BLaER1 (cell line): ENCODE measurements around the gene ATG2A.
A peak's percentile ranks its signal among the peaks of the same experiment; 100 is the strongest.

Experiments
- H3K27ac ChIP-seq: shearing (Covaris generic); formaldehyde crosslinking; 2 replicates; pipeline ENCODE4 v1.8.1; 2022
- H3K27me3 ChIP-seq: shearing (Covaris generic); formaldehyde crosslinking; 2 replicates; pipeline ENCODE4 v1.8.1; 2022
- H3K36me3 ChIP-seq: shearing (Covaris generic); formaldehyde crosslinking; 2 replicates; pipeline ENCODE4 v1.8.1; 2022
- H3K4me1 ChIP-seq: shearing (Covaris generic); formaldehyde crosslinking; 2 replicates; pipeline ENCODE4 v1.8.1; 2022
- H3K4me2 ChIP-seq: shearing (Covaris generic); formaldehyde crosslinking; 2 replicates; pipeline ENCODE4 v1.8.1; 2022
- H3K4me3 ChIP-seq: shearing (Covaris generic); formaldehyde crosslinking; 2 replicates; pipeline ENCODE4 v1.8.1; 2022
- H3K9ac ChIP-seq: shearing (Covaris generic); formaldehyde crosslinking; 2 replicates; pipeline ENCODE4 v1.8.1; 2022
- H3K9me3 ChIP-seq: shearing (Covaris generic); formaldehyde crosslinking; 2 replicates; pipeline ENCODE4 v1.8.1; 2022
- H4K20me1 ChIP-seq: shearing (Covaris generic); formaldehyde crosslinking; 2 replicates; pipeline ENCODE4 v1.8.1; 2022
- Cebpa-rat ChIP-seq: shearing (Covaris generic); IDR thresholded peaks from 2 replicates; pipeline ENCODE4 v1.8.1; 2022

The ATG2A gene

GRCh38 chr11:64896448-64897022 lies 20.5 kb downstream of the ATG2A start:
- Histone ChIP-seq H3K9ac (0 out of 2 replicates have a peak overlapping the region, but pooled peaks have one; percentile 4), H3K36me3 (peaks cover 70% of the 10 kb centered on the region), H3K27ac (peak overlapping the region; percentile 22; the same call in 1 of the 2 replicates), H3K9me3 (no peaks in the 10 kb centered on the region), H3K4me3 (no peak overlapping the region), H4K20me1 (no peaks in the 10 kb centered on the region), H3K4me2 (peak overlapping the region; percentile 36; the same call in 1 of the 2 replicates), H3K4me1 (peaks cover 53% of the 10 kb centered on the region), H3K27me3 (no peaks in the 10 kb centered on the region)
- TF ChIP-seq Cebpa-rat: no peak

- no peak overlapping the region for H3K4me2 ChIP-seq
- peaks cover 69% of the 10 kb centered on the region for H3K4me1 ChIP-seq
- no peak overlapping the region for H3K27ac ChIP-seq
- peaks cover 54% of the 10 kb centered on the region for H3K36me3 ChIP-seq
- H4K20me1 ChIP-seq: no peaks in the 10 kb centered on the region
- H3K27me3 ChIP-seq: no peaks in the 10 kb centered on the region
- no peak overlapping the region for H3K4me3 ChIP-seq
- TF ChIP-seq Cebpa-rat: no peak
- no peaks in the 10 kb centered on the region for H3K9me3 ChIP-seq
- H3K9ac ChIP-seq: no peak overlapping the region
Measured at GRCh38 chr11:64894812-64895452, 22.1 kb downstream of the ATG2A start.

- Histone ChIP-seq H3K9me3 (no peaks in the 10 kb centered on the region), H4K20me1 (no peaks in the 10 kb centered on the region), H3K4me1 (peaks cover 75% of the 10 kb centered on the region), H3K27me3 (no peaks in the 10 kb centered on the region), H3K4me3 (no peak overlapping the region; the same call in 1 of the 2 replicates), H3K4me2 (peak overlapping the region; percentile 92), H3K36me3 (peaks cover 49% of the 10 kb centered on the region), H3K27ac (peak overlapping the region; percentile 88), H3K9ac (peak overlapping the region; percentile 77)
- no peak for TF ChIP-seq Cebpa-rat
Measured at GRCh38 chr11:64894070-64894811, 22.8 kb downstream of the ATG2A start.

GRCh38 chr11:64893194-64894069 lies 23.6 kb downstream of the ATG2A start:
- Histone ChIP-seq H3K4me2 (peak overlapping the region; percentile 92), H3K9me3 (no peaks in the 10 kb centered on the region), H3K4me3 (peak overlapping the region; percentile 20; the same call in 1 of the 2 replicates), H3K27ac (peak overlapping the region; percentile 88), H3K9ac (peak overlapping the region; percentile 77), H4K20me1 (no peaks in the 10 kb centered on the region), H3K36me3 (peaks cover 41% of the 10 kb centered on the region), H3K27me3 (no peaks in the 10 kb centered on the region), H3K4me1 (peaks cover 84% of the 10 kb centered on the region)
- no peak for TF ChIP-seq Cebpa-rat

GRCh38 chr11:64892838-64893193 lies 24.2 kb downstream of the ATG2A start:
- H3K4me2 ChIP-seq: peak overlapping the region; percentile 92
- no peaks in the 10 kb centered on the region for H3K9me3 ChIP-seq
- H3K36me3 ChIP-seq: peaks cover 34% of the 10 kb centered on the region
- no peaks in the 10 kb centered on the region for H4K20me1 ChIP-seq
- H3K4me1 ChIP-seq: peaks cover 89% of the 10 kb centered on the region
- peak overlapping the region; percentile 20 for H3K4me3 ChIP-seq
- TF ChIP-seq Cebpa-rat: no peak
- H3K27me3 ChIP-seq: no peaks in the 10 kb centered on the region
- peak overlapping the region; percentile 88 for H3K27ac ChIP-seq
- H3K9ac ChIP-seq: peak overlapping the region; percentile 77

- Histone ChIP-seq H3K4me2 (peak overlapping the region; percentile 92), H3K4me1 (peaks cover 89% of the 10 kb centered on the region), H3K27ac (peak overlapping the region; percentile 88)
Measured at GRCh38 chr11:64892411-64892831, 24.6 kb downstream of the ATG2A start.

GRCh38 chr11:64891880-64892279 lies 25.1 kb downstream of the ATG2A start:
- no peak for TF ChIP-seq Cebpa-rat
- Histone ChIP-seq H3K9ac (peak overlapping the region; percentile 77), H3K9me3 (no peaks in the 10 kb centered on the region), H3K4me2 (peak overlapping the region; percentile 92), H3K27me3 (no peaks in the 10 kb centered on the region), H4K20me1 (no peaks in the 10 kb centered on the region), H3K4me3 (no peak overlapping the region), H3K27ac (peak overlapping the region; percentile 88), H3K36me3 (peaks cover 25% of the 10 kb centered on the region), H3K4me1 (peaks cover 89% of the 10 kb centered on the region)

More at GRCh38 chr11:64892411-64892831, 24.6 kb downstream of the ATG2A start:
- Histone ChIP-seq H3K36me3 (peaks cover 30% of the 10 kb centered on the region), H4K20me1 (no peaks in the 10 kb centered on the region), H3K27me3 (no peaks in the 10 kb centered on the region), H3K4me3 (peak overlapping the region; percentile 20; the same call in 1 of the 2 replicates), H3K9ac (peak overlapping the region; percentile 77), H3K9me3 (no peaks in the 10 kb centered on the region)
- no peak for TF ChIP-seq Cebpa-rat

GRCh38 chr11:64891215-64891848 lies 25.7 kb downstream of the ATG2A start:
- Histone ChIP-seq H3K27me3 (no peaks in the 10 kb centered on the region), H3K4me2 (peak overlapping the region; percentile 92), H4K20me1 (no peaks in the 10 kb centered on the region), H3K4me1 (peaks cover 85% of the 10 kb centered on the region), H3K9ac (peak overlapping the region; percentile 77), H3K27ac (peak overlapping the region; percentile 88), H3K9me3 (no peaks in the 10 kb centered on the region), H3K4me3 (no peak overlapping the region), H3K36me3 (peaks cover 20% of the 10 kb centered on the region)
- TF ChIP-seq Cebpa-rat: no peak

GRCh38 chr11:64890522-64890939 lies 26.5 kb downstream of the ATG2A start:
- peak overlapping the region; percentile 88 for H3K27ac ChIP-seq
- H3K27me3 ChIP-seq: no peaks in the 10 kb centered on the region
- TF ChIP-seq Cebpa-rat: no peak
- H4K20me1 ChIP-seq: no peaks in the 10 kb centered on the region
- no peak overlapping the region for H3K4me3 ChIP-seq
- peak overlapping the region; percentile 92 for H3K4me2 ChIP-seq
- H3K9ac ChIP-seq: 0 out of 2 replicates have a peak overlapping the region, but pooled peaks have one; percentile 34
- H3K36me3 ChIP-seq: peaks cover 12% of the 10 kb centered on the region; the same call in 1 of the 2 replicates
- no peaks in the 10 kb centered on the region for H3K9me3 ChIP-seq
- H3K4me1 ChIP-seq: peaks cover 84% of the 10 kb centered on the region
